ENCODE data around the gene HDAC10.
"Not testable (repeated sequence)": the region's sequence is repeated elsewhere in the genome, so short reads cannot be mapped to it uniquely, and the experiment has no call there.

HDAC10 gene

DNA sequence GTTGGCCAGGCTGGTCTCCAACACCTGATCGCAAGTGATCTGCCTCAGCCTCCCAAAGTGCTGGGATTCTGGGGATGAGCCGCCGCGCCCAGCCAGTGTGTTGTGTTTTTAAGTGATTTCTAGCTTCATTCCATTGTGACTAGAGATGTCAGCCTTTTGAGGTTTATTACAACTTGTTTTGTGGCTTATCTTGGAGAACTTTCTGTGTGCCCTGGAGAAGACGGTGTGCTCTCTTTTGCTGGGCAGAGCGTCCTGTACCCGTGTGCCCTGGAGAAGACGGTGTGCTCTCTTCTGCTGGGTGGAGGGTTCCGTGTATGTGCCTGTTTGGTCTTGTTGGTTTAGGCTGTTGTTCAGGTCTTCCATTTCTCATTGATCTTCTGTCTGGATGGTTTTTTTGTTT is 37.8 kb downstream of the HDAC10 start:
- Histone ChIP-seq H3K36me3 (ENCODE audit: insufficient read depth, low read length) (peaks cover 70% of the 10 kb centered on the region), H3K27me3 (ENCODE audit: insufficient read depth, low read length) (no peaks in the 10 kb centered on the region), H3K4me3 (ENCODE audit: low read length) (no peak overlapping the region), H2AFZ (ENCODE audit: low read depth, low read length) (no peak overlapping the region), H3K9me3 (ENCODE audit: low read length) (no peaks in the 10 kb centered on the region), H3K4me1 (ENCODE audit: insufficient read depth, low read length) (no peaks in the 10 kb centered on the region)

DNA sequence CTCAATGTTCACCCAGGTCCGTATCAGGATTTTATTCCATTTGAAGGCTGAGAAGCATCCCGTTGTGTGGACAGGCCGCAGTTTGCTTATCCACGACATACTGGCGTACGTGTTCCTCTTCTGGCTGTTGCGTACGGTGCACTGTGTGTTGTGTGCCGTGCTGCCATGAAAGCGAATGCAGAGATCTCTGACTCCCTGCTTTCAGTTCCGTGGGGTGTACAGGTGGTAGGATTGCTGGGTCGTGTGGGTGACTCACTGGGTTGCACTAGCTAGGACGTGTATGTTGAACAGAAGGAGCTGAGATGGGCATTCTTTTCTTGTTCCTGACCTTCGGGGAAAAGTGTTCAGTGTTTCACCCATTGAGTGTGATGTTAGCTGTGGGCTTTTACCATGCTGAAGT is 39.9 kb downstream of the HDAC10 start:
- Histone ChIP-seq H3K4me3 (ENCODE audit: low read length) (no peak overlapping the region), H3K36me3 (ENCODE audit: insufficient read depth, low read length) (peaks cover 66% of the 10 kb centered on the region), H3K9me3 (ENCODE audit: low read length) (no peaks in the 10 kb centered on the region), H3K4me1 (ENCODE audit: insufficient read depth, low read length) (peaks cover 7% of the 10 kb centered on the region), H3K27me3 (ENCODE audit: insufficient read depth, low read length) (no peaks in the 10 kb centered on the region), H2AFZ (ENCODE audit: low read depth, low read length) (no peak overlapping the region)

DNA sequence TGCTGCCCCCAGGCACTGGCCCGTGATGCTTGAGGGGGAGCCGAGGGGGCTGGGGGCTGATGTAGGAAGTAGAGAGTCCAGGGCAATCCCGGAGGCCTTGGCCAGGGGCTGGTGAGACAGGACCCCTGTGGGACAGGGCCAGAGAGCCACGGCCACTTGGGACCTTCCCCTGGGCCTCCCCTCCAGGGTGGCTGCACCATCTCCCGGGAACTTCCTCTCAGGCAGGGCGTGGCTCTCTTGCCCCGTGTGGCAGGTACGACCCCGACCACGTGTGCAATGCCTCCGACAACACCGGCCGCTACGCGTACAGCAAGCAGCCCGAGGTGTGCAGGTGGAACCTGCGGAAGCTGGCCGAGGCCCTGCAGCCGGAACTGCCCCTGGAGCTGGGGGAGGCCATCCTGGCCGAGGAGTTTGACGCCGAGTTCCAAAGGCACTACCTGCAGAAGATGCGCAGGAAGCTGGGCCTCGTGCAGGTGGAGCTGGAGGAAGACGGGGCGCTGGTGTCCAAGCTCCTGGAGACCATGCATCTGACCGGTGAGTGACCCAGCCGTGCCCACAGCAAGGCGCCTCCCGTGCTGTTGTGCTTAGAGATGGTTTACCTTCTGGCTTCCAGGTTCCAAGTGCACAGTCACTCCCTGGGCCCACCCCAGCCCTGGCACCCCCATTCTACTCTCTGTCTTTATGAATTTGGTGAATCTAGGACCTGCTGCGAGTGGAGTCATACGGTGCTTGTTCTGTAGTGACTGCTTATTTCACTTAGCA is 40.5 kb downstream of the HDAC10 start:
- Histone ChIP-seq H3K4me3 (ENCODE audit: low read length) (no peak overlapping the region), H3K4me1 (ENCODE audit: insufficient read depth, low read length) (peaks cover 7% of the 10 kb centered on the region), H3K9me3 (ENCODE audit: low read length) (no peaks in the 10 kb centered on the region), H2AFZ (ENCODE audit: low read depth, low read length) (no peak overlapping the region), H3K27me3 (ENCODE audit: insufficient read depth, low read length) (no peaks in the 10 kb centered on the region), H3K36me3 (ENCODE audit: insufficient read depth, low read length) (peaks cover 63% of the 10 kb centered on the region)

DNA sequence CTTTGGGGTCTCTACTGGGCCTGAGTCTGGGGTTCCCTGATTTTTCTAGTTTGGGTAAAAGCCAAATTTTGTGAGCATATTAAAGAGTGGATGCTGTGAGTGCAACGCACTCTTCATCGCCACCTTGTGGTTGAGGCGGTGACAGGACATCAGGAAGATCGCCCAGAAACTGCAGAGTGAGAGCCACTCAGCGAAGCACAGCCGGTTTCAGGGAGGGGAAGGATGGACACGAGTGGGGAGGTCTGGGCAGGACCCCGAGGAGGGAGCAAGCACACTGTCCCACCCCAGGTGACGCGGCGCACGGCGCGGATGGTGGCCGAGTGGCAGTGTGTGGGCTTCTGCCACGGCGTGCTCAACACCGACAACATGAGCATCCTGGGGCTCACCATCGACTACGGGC is 41.2 kb downstream of the HDAC10 start:
- no peaks in the 10 kb centered on the region for H3K9me3 ChIP-seq (ENCODE audit: low read length)
- no peak overlapping the region for H2AFZ ChIP-seq (ENCODE audit: low read depth, low read length)
- no peaks in the 10 kb centered on the region for H3K27me3 ChIP-seq (ENCODE audit: insufficient read depth, low read length)
- H3K4me1 ChIP-seq (ENCODE audit: insufficient read depth, low read length): peaks cover 7% of the 10 kb centered on the region
- H3K36me3 ChIP-seq (ENCODE audit: insufficient read depth, low read length): peaks cover 60% of the 10 kb centered on the region
- no peak overlapping the region for H3K4me3 ChIP-seq (ENCODE audit: low read length)

GRCh38 chr22:50208939-50209892 is 41.8 kb downstream of the HDAC10 start:
- Histone ChIP-seq H3K36me3 (ENCODE audit: insufficient read depth, low read length) (peaks cover 63% of the 10 kb centered on the region), H3K27me3 (ENCODE audit: insufficient read depth, low read length) (no peaks in the 10 kb centered on the region), H3K4me1 (ENCODE audit: insufficient read depth, low read length) (peaks cover 7% of the 10 kb centered on the region), H2AFZ (ENCODE audit: low read depth, low read length) (no peak overlapping the region), H3K4me3 (ENCODE audit: low read length) (no peak overlapping the region), H3K9me3 (ENCODE audit: low read length) (no peaks in the 10 kb centered on the region)

- no peaks in the 10 kb centered on the region for H3K27me3 ChIP-seq (ENCODE audit: insufficient read depth, low read length)
- no peak overlapping the region for H2AFZ ChIP-seq (ENCODE audit: low read depth, low read length)
- peaks cover 7% of the 10 kb centered on the region for H3K4me1 ChIP-seq (ENCODE audit: insufficient read depth, low read length)
- H3K4me3 ChIP-seq (ENCODE audit: low read length): no peak overlapping the region
- peaks cover under 1% of the 10 kb centered on the region for H3K9me3 ChIP-seq (ENCODE audit: low read length)
- H3K36me3 ChIP-seq (ENCODE audit: insufficient read depth, low read length): peaks cover 62% of the 10 kb centered on the region
These were observed 42.6 kb downstream of the HDAC10 start for GRCh38 chr22:50208430-50208938.

GRCh38 chr22:50207383-50208140 is 43.5 kb downstream of the HDAC10 start:
- Histone ChIP-seq H3K4me1 (ENCODE audit: insufficient read depth, low read length) (peaks cover 7% of the 10 kb centered on the region), H3K27me3 (ENCODE audit: insufficient read depth, low read length) (no peaks in the 10 kb centered on the region), H3K4me3 (ENCODE audit: low read length) (no peak overlapping the region), H2AFZ (ENCODE audit: low read depth, low read length) (no peak overlapping the region), H3K9me3 (ENCODE audit: low read length) (peaks cover 5% of the 10 kb centered on the region), H3K36me3 (ENCODE audit: insufficient read depth, low read length) (peaks cover 59% of the 10 kb centered on the region)

GRCh38 chr22:50206599-50206998 is 44.5 kb downstream of the HDAC10 start:
- peaks cover 51% of the 10 kb centered on the region for H3K36me3 ChIP-seq (ENCODE audit: insufficient read depth, low read length)
- H3K9me3 ChIP-seq (ENCODE audit: low read length): peaks cover 5% of the 10 kb centered on the region
- no peak overlapping the region for H2AFZ ChIP-seq (ENCODE audit: low read depth, low read length)
- H3K4me1 ChIP-seq (ENCODE audit: insufficient read depth, low read length): peaks cover 15% of the 10 kb centered on the region
- H3K4me3 ChIP-seq (ENCODE audit: low read length): no peak overlapping the region
- H3K27me3 ChIP-seq (ENCODE audit: insufficient read depth, low read length): no peaks in the 10 kb centered on the region

- Histone ChIP-seq H3K27me3 (ENCODE audit: insufficient read depth, low read length) (no peaks in the 10 kb centered on the region), H3K4me1 (ENCODE audit: insufficient read depth, low read length) (peaks cover 15% of the 10 kb centered on the region), H2AFZ (ENCODE audit: low read depth, low read length) (no peak overlapping the region), H3K36me3 (ENCODE audit: insufficient read depth, low read length) (peaks cover 46% of the 10 kb centered on the region), H3K9me3 (ENCODE audit: low read length) (peaks cover 5% of the 10 kb centered on the region), H3K4me3 (ENCODE audit: low read length) (no peak overlapping the region)
These were observed 45.1 kb downstream of the HDAC10 start for GRCh38 chr22:50205781-50206569.

GRCh38 chr22:50204998-50205397 is 46.1 kb downstream of the HDAC10 start:
- not testable (repeated sequence) for H3K27me3 ChIP-seq (ENCODE audit: insufficient read depth, low read length); H2AFZ ChIP-seq (ENCODE audit: low read depth, low read length); H3K4me3 ChIP-seq (ENCODE audit: low read length); H3K9me3 ChIP-seq (ENCODE audit: low read length)
- H3K36me3 ChIP-seq (ENCODE audit: insufficient read depth, low read length): peaks cover 38% of the 10 kb centered on the region
- H3K4me1 ChIP-seq (ENCODE audit: insufficient read depth, low read length): peaks cover 18% of the 10 kb centered on the region

GRCh38 chr22:50204571-50204970 is 46.5 kb downstream of the HDAC10 start:
- H3K9me3 ChIP-seq (ENCODE audit: low read length): peaks cover 5% of the 10 kb centered on the region
- no peaks in the 10 kb centered on the region for H3K27me3 ChIP-seq (ENCODE audit: insufficient read depth, low read length)
- no peak overlapping the region for H2AFZ ChIP-seq (ENCODE audit: low read depth, low read length)
- no peak overlapping the region for H3K4me3 ChIP-seq (ENCODE audit: low read length)
- H3K36me3 ChIP-seq (ENCODE audit: insufficient read depth, low read length): peaks cover 38% of the 10 kb centered on the region
- H3K4me1 ChIP-seq (ENCODE audit: insufficient read depth, low read length): peaks cover 22% of the 10 kb centered on the region

DNA sequence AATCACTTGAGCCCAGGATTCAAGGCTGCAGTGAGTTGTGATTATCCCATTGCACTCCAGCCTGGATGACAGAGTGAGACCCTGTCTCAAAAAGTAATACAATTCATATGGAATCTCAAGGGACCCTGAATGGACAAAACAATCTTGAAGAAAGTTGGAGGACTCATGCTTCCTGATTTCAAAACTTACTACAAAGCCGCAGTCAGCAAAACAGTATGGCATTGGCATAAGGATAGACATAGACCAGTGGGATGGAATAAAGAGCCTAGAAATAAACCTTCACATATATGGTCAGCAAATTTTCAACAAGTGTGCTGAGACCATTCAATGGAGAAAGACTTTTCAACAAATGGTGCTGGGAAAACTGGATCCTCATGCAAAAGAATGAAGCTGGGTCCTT is 47.8 kb downstream of the HDAC10 start:
- Histone ChIP-seq H2AFZ (ENCODE audit: low read depth, low read length) (no peak overlapping the region), H3K27me3 (ENCODE audit: insufficient read depth, low read length) (no peaks in the 10 kb centered on the region), H3K36me3 (ENCODE audit: insufficient read depth, low read length) (peaks cover 35% of the 10 kb centered on the region), H3K4me1 (ENCODE audit: insufficient read depth, low read length) (peaks cover 25% of the 10 kb centered on the region), H3K9me3 (ENCODE audit: low read length) (peaks cover 5% of the 10 kb centered on the region), H3K4me3 (ENCODE audit: low read length) (no peak overlapping the region)

All from neuron (in vitro differentiated cells).